HepG2 (cell line): ENCODE results near the gene PLEKHA6. TPM values are rescaled to one million over a fixed set of nuclear protein-coding genes. Genes with fewer than 3 reads are reported as not detected.

Experiments
- AHR ChIP-seq: IDR thresholded peaks from 2 replicates; pipeline ENCODE4 v1.6.1; 2018; ENCODE audit warnings: missing genetic modification reagents, missing compliant biosample characterization
- ATF4 ChIP-seq, 2 experiments: fragments of 450-650 bp in 1 of 2; sonication (generic) in 1 of 2; formaldehyde crosslinking; IDR thresholded peaks; 2 replicates each; pipeline versions ENCODE4 v1.5.0 to v1.8.0; 2020 to 2022; ENCODE audit warnings: mild to moderate bottlenecking in 1 of 2, missing genetic modification reagents in 1 of 2
- DPF2 ChIP-seq: sonication (generic); formaldehyde crosslinking; IDR thresholded peaks from 2 replicates; pipeline ENCODE4 v1.4.0; 2020; ENCODE audit warnings: mild to moderate bottlenecking, low read depth, missing genetic modification reagents, borderline replicate concordance
- GMEB2 ChIP-seq: IDR thresholded peaks from 2 replicates; pipeline ENCODE4 v1.6.1; 2016; ENCODE audit warnings: missing biosample characterization, missing genetic modification reagents, low read depth
- HDAC6 ChIP-seq: fragments of 200-600 bp; sonication (generic); IDR thresholded peaks from 2 replicates; pipeline ENCODE4 v1.7.0; 2017; ENCODE audit warnings: mild to moderate bottlenecking, antibody characterized with exemption, low read length, low read depth
- KDM4B ChIP-seq: sonication (generic); formaldehyde crosslinking; IDR thresholded peaks from 2 replicates; pipeline ENCODE4 v1.4.0; 2020; ENCODE audit warnings: missing genetic modification reagents
- MXD4 ChIP-seq: IDR thresholded peaks from 2 replicates; pipeline ENCODE4 v1.6.1; 2016; ENCODE audit warnings: mild to moderate bottlenecking, missing biosample characterization, missing genetic modification reagents
- PRDM4 ChIP-seq: sonication (generic); formaldehyde crosslinking; IDR thresholded peaks from 2 replicates; pipeline ENCODE4 v1.9.0; 2021; ENCODE audit warnings: missing genetic modification reagents, borderline replicate concordance
- PREB ChIP-seq: sonication (generic); formaldehyde crosslinking; IDR thresholded peaks from 2 replicates; pipeline ENCODE4 v1.4.0; 2020; ENCODE audit warnings: missing genetic modification reagents
- RFXANK ChIP-seq: IDR thresholded peaks from 2 replicates; pipeline ENCODE4 v1.6.1; 2016
- RNF2 ChIP-seq: fragments of 450-650 bp; conservative IDR thresholded peaks from 2 replicates; pipeline ENCODE4 v1.6.1; 2016; ENCODE audit warnings: low read depth
- SOX13 ChIP-seq, 3 experiments: fragments of 450-650 bp in 1 of 3; sonication (generic) in 1 of 3; formaldehyde crosslinking in 1 of 3; IDR thresholded peaks in 2 of 3; conservative IDR thresholded peaks in 1 of 3; 2 replicates each; pipeline versions ENCODE4 v1.5.0 to v1.6.1; 2016 to 2020; ENCODE audit warnings: antibody characterized with exemption in 1 of 3, mild to moderate bottlenecking in 1 of 3, missing compliant biosample characterization in 1 of 3, missing genetic modification reagents in 1 of 3, moderate library complexity in 1 of 3
- SP140L ChIP-seq: sonication (generic); formaldehyde crosslinking; IDR thresholded peaks from 2 replicates; pipeline ENCODE4 v1.4.0; 2020; ENCODE audit warnings: missing genetic modification reagents, borderline replicate concordance
- SRSF4 ChIP-seq: fragments of 200-400 bp; formaldehyde crosslinking; IDR thresholded peaks from one replicate; pipeline ENCODE4 v1.6.1; 2018; ENCODE audit warnings: mild to moderate bottlenecking, low read depth, low read length, moderate library complexity; ENCODE audit not compliant: poor library complexity, severe bottlenecking
- ZBTB34 ChIP-seq: sonication (generic); formaldehyde crosslinking; IDR thresholded peaks from 2 replicates; pipeline ENCODE4 v1.8.0; 2022; ENCODE audit warnings: mild to moderate bottlenecking, missing genetic modification reagents
- ZNF136 ChIP-seq: sonication (generic); formaldehyde crosslinking; IDR thresholded peaks from 2 replicates; pipeline ENCODE4 v1.8.1; 2022; ENCODE audit warnings: low read depth, mild to moderate bottlenecking, moderate library complexity, missing genetic modification reagents
- ZNF33B ChIP-seq: sonication (generic); formaldehyde crosslinking; IDR thresholded peaks from 2 replicates; pipeline ENCODE4 v1.5.1; 2020; ENCODE audit warnings: mild to moderate bottlenecking, missing genetic modification reagents
- ZNF562 ChIP-seq: sonication (generic); formaldehyde crosslinking; IDR thresholded peaks from 2 replicates; pipeline ENCODE4 v1.8.0; 2022; ENCODE audit warnings: missing genetic modification reagents, borderline replicate concordance
- ZNF564 ChIP-seq: sonication (generic); formaldehyde crosslinking; IDR thresholded peaks from 2 replicates; pipeline ENCODE4 v1.8.1; 2023; ENCODE audit warnings: mild to moderate bottlenecking, missing genetic modification reagents
- ZNF616 ChIP-seq: sonication (generic); formaldehyde crosslinking; IDR thresholded peaks from 2 replicates; pipeline ENCODE4 v1.5.0; 2020; ENCODE audit warnings: low read depth, mild to moderate bottlenecking, missing genetic modification reagents
- ZNF709 ChIP-seq: sonication (generic); formaldehyde crosslinking; IDR thresholded peaks from 2 replicates; pipeline ENCODE4 v1.5.0; 2020; ENCODE audit warnings: mild to moderate bottlenecking, missing genetic modification reagents
- ZNF746 ChIP-seq: sonication (generic); formaldehyde crosslinking; IDR thresholded peaks from 2 replicates; pipeline ENCODE4 v1.8.0; 2022; ENCODE audit warnings: mild to moderate bottlenecking, missing genetic modification reagents
- polyA plus RNA-seq, 8 experiments: library from polyadenylated mRNA; depleted of rRNA in 3 of 8; stranded (reverse) in 7 of 8; unstranded in 1 of 8; fragments of >200 nt; fragmentation: Illumina TruSeq in 4 of 8; extraction: Trizol in 4 of 8; gene quantifications; 2 replicates each; pipeline versions ENCODE4 v1.2.1 to v1.2.3, GENCODE V29; 2011 to 2016; ENCODE audit warnings: low read depth in 4 of 8, missing spikeins in 1 of 8, mixed read lengths in 1 of 8; ENCODE audit not compliant: insufficient read depth in 1 of 8
- total RNA-seq, 5 experiments: library from RNA; depleted of rRNA; stranded (reverse); fragments of >200 nt; fragmentation: Illumina TruSeq; extraction: Trizol; gene quantifications; 2 replicates each; pipeline ENCODE4 v1.2.3, GENCODE V29; 2016; ENCODE audit warnings: low read depth in 1 of 5

Gene PLEKHA6
- total and polyA plus RNA-seq, 2 of the 13 experiments (the other 11 are each of a cell fraction or from before 2014, with no cell fraction given): 5.3 to 11.4 TPM

GRCh38 chr1:204254031-204254661 lies 105.6 kb downstream of the PLEKHA6 start (continued):
- TF ChIP-seq ATF4 (CRISPR knock-in tag; IDR thresholded peaks at IDR 0.05): no peak
- no peak for TF ChIP-seq PRDM4
- TF ChIP-seq ZBTB34 (CRISPR knock-in tag): peak; percentile 95
- TF ChIP-seq ZNF746 (CRISPR knock-in tag): peak; percentile 73; the same call in 1 of the 2 replicates
- peak; percentile 91; the same call in 1 of the 2 replicates for TF ChIP-seq DPF2 (CRISPR knock-in tag)
- peak; percentile 60; the same call in 1 of the 2 replicates for TF ChIP-seq SP140L
- no peak for TF ChIP-seq ZNF562 (CRISPR knock-in tag)
- no peak for TF ChIP-seq ZNF33B (CRISPR knock-in tag)
- TF ChIP-seq KDM4B (CRISPR knock-in tag): 0 out of 2 replicates have a peak, but pooled peaks have one; percentile 71
- no peak for TF ChIP-seq AHR (CRISPR knock-in tag)
- no peak for TF ChIP-seq RNF2
- TF ChIP-seq ZNF136: 0 out of 2 replicates have a peak, but pooled peaks have one; percentile 54
- no peak for TF ChIP-seq SOX13 (IDR thresholded peaks at IDR 0.05)
- peak in 1 of 2 experiments; percentile 79; a peak in 2 of 4 replicates for TF ChIP-seq SOX13 (CRISPR knock-in tag; conservative IDR thresholded peaks at IDR 0.05 in 1 of 2, IDR thresholded peaks at IDR 0.05 in 1 of 2)
- no peak for TF ChIP-seq GMEB2 (CRISPR knock-in tag)
- TF ChIP-seq SRSF4: no peak
- 0 out of 2 replicates have a peak, but pooled peaks have one; percentile 53 for TF ChIP-seq ZNF616 (CRISPR knock-in tag)
- TF ChIP-seq PREB (CRISPR knock-in tag): no peak
- no peak for TF ChIP-seq HDAC6
- no peak for TF ChIP-seq ZNF709 (CRISPR knock-in tag)
- peak; percentile 90; the same call in 1 of the 2 replicates for TF ChIP-seq ZNF564 (CRISPR knock-in tag)
- TF ChIP-seq MXD4: peak; percentile 79
- no peak for TF ChIP-seq RFXANK (CRISPR knock-in tag)
